Smooth muscle cell (in vitro differentiated cells): ENCODE data around the gene GAREM1. TPM values are rescaled to one million over a fixed set of nuclear protein-coding genes. Genes with fewer than 3 reads are reported as not detected.

Source experiments
- DNase-seq: peaks from one replicate; lab custom pipeline; 2025; ENCODE audit not compliant: unreplicated experiment; lab: John Stamatoyannopoulos, UW
- H2AFZ ChIP-seq: fragments of 200-600 bp; sonication (generic); 2 replicates; pipeline ENCODE4 v1.6.0; 2016; ENCODE audit warnings: antibody characterized with exemption, low read depth, mild to moderate bottlenecking
- H3F3A ChIP-seq: fragments of 200-600 bp; sonication (generic); 2 replicates; pipeline ENCODE4 v1.6.0; 2017; ENCODE audit warnings: antibody characterized with exemption, low read depth
- H3K27ac ChIP-seq: fragments of 200-600 bp; sonication (generic); 2 replicates; pipeline ENCODE4 v1.5.1; 2016; ENCODE audit warnings: low read depth, mild to moderate bottlenecking
- H3K27me3 ChIP-seq: fragments of 200-600 bp; sonication (generic); 2 replicates; pipeline ENCODE4 v1.6.1; 2016; ENCODE audit warnings: low read depth, mild to moderate bottlenecking
- H3K36me3 ChIP-seq: fragments of 200-600 bp; sonication (generic); 2 replicates; pipeline ENCODE4 v1.5.1; 2016; ENCODE audit warnings: low read depth
- H3K4me1 ChIP-seq: fragments of 200-600 bp; sonication (generic); 2 replicates; pipeline ENCODE4 v1.5.1; 2016; ENCODE audit warnings: low read depth
- H3K4me2 ChIP-seq: fragments of 200-600 bp; sonication (generic); 2 replicates; pipeline ENCODE4 v1.6.0; 2016; ENCODE audit warnings: mild to moderate bottlenecking
- H3K4me3 ChIP-seq: fragments of 200-600 bp; sonication (generic); 2 replicates; pipeline ENCODE4 v1.5.1; 2016; ENCODE audit warnings: mild to moderate bottlenecking
- H3K79me2 ChIP-seq: fragments of 200-600 bp; sonication (generic); 2 replicates; pipeline ENCODE4 v1.6.0; 2016; ENCODE audit warnings: low read depth, mild to moderate bottlenecking
- H3K9ac ChIP-seq: fragments of 200-600 bp; sonication (generic); 2 replicates; pipeline ENCODE4 v1.6.0; 2016; ENCODE audit warnings: low read depth
- H3K9me3 ChIP-seq: fragments of 200-600 bp; sonication (generic); replicated peaks from 2 replicates; pipeline ENCODE4 v1.5.1; 2016; ENCODE audit warnings: low read depth
- H4K20me1 ChIP-seq: fragments of 200-600 bp; sonication (generic); 2 replicates; pipeline ENCODE4 v1.6.0; 2016; ENCODE audit warnings: low read depth
- WGBS: methylation state at CpG from one replicate; pipeline ENCODE4 v1.1.7; 2016; ENCODE audit warnings: low lambda C conversion rate; 5-methylcytosine and 5-hydroxymethylcytosine counted together
- polyA plus RNA-seq: library from polyadenylated mRNA; unstranded; fragments of >200 nt; fragmentation: Nextera tagmentation; extraction: Ambion mirVana; gene quantifications from 2 replicates; pipeline ENCODE4 v1.2.1, GENCODE V29; 2016
- total RNA-seq: library from RNA; depleted of rRNA; stranded (reverse); fragments of >200 nt; gene quantifications from 2 replicates; pipeline ENCODE4 v1.2.3, GENCODE V29; 2014
- TF ChIP-seq, protein P1 (sequence below): fragments of 200-600 bp; sonication (generic); IDR thresholded peaks from 2 replicates; pipeline ENCODE4 v1.5.1; 2017; ENCODE audit warnings: borderline replicate concordance, mild to moderate bottlenecking, antibody characterized with exemption; ENCODE audit not compliant: insufficient read depth, poor library complexity, severe bottlenecking

GAREM1 gene
- total and polyA plus RNA-seq, 2 experiments from 2014 or later: 0.33 to 13.4 TPM

GRCh38 chr18:32271672-32272208 is 198.9 kb downstream of the GAREM1 start:
- Histone ChIP-seq H3K9ac (no peak overlapping the region), H3K4me2 (no peak overlapping the region), H4K20me1 (no peaks in the 10 kb centered on the region), H3K36me3 (no peaks in the 10 kb centered on the region), H3F3A (no peaks in the 10 kb centered on the region), H2AFZ (no peak overlapping the region), H3K4me3 (no peak overlapping the region), H3K4me1 (no peaks in the 10 kb centered on the region), H3K27ac (no peak overlapping the region), H3K79me2 (no peaks in the 10 kb centered on the region), H3K27me3 (no peaks in the 10 kb centered on the region), H3K9me3 (no peaks in the 10 kb centered on the region)
- no peak for DNase-seq
- WGBS: 53% methylated on average over 5 of the region's 5 CpGs
- TF ChIP-seq, protein P1, sequence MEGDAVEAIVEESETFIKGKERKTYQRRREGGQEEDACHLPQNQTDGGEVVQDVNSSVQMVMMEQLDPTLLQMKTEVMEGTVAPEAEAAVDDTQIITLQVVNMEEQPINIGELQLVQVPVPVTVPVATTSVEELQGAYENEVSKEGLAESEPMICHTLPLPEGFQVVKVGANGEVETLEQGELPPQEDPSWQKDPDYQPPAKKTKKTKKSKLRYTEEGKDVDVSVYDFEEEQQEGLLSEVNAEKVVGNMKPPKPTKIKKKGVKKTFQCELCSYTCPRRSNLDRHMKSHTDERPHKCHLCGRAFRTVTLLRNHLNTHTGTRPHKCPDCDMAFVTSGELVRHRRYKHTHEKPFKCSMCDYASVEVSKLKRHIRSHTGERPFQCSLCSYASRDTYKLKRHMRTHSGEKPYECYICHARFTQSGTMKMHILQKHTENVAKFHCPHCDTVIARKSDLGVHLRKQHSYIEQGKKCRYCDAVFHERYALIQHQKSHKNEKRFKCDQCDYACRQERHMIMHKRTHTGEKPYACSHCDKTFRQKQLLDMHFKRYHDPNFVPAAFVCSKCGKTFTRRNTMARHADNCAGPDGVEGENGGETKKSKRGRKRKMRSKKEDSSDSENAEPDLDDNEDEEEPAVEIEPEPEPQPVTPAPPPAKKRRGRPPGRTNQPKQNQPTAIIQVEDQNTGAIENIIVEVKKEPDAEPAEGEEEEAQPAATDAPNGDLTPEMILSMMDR: peak; percentile 83

GRCh38 chr18:32270341-32270740 is 200.3 kb downstream of the GAREM1 start:
- Histone ChIP-seq H3K27me3 (no peaks in the 10 kb centered on the region), H3K27ac (no peak overlapping the region), H3K79me2 (no peaks in the 10 kb centered on the region), H3K9ac (no peak overlapping the region), H4K20me1 (no peaks in the 10 kb centered on the region), H3K4me3 (no peak overlapping the region), H3K9me3 (no peaks in the 10 kb centered on the region), H2AFZ (no peak overlapping the region), H3K36me3 (no peaks in the 10 kb centered on the region), H3K4me2 (no peak overlapping the region), H3F3A (no peaks in the 10 kb centered on the region), H3K4me1 (no peaks in the 10 kb centered on the region)
- 97% methylated on average over 8 of the region's 8 CpGs for WGBS
- DNase-seq: no peak
- TF ChIP-seq, protein P1: no peak

GRCh38 chr18:32267463-32267862 is 203.2 kb downstream of the GAREM1 start:
- Histone ChIP-seq H3K27me3 (no peaks in the 10 kb centered on the region), H3K4me1 (no peaks in the 10 kb centered on the region), H3K36me3 (no peaks in the 10 kb centered on the region), H3K4me3 (no peak overlapping the region), H3K27ac (no peak overlapping the region), H3K9ac (no peak overlapping the region), H3K79me2 (no peaks in the 10 kb centered on the region), H3F3A (no peaks in the 10 kb centered on the region), H3K4me2 (no peak overlapping the region), H3K9me3 (no peaks in the 10 kb centered on the region), H2AFZ (no peak overlapping the region), H4K20me1 (no peaks in the 10 kb centered on the region)
- WGBS: 98% methylated on average over 4 of the region's 4 CpGs
- no peak for DNase-seq
- TF ChIP-seq, protein P1: no peak

DNA sequence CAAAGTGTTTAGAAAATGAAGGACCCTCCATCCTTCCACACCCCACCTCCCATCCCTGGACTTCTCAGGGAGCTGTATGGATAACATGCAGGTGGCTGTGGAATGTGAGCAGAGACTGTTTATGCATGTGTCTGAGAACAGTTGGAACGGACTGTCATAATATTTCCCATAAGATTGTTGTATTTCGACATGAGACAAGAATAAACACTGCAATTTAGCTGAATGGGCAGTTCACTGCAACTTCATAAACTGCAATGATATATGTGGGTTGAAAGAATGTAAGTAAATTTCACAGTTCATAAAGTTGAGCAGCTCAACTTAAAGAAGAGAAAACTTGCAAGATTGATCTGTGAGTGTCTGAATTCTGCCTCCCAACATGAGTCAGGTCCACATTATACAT is 206.3 kb downstream of the GAREM1 start:
- no peak overlapping the region for H3K4me2 ChIP-seq
- DNase-seq: no peak
- H3K79me2 ChIP-seq: no peaks in the 10 kb centered on the region
- no peaks in the 10 kb centered on the region for H3K27me3 ChIP-seq
- no peaks in the 10 kb centered on the region for H3F3A ChIP-seq
- no peak overlapping the region for H3K27ac ChIP-seq
- no peak overlapping the region for H3K9ac ChIP-seq
- TF ChIP-seq, protein P1: no peak
- WGBS: 76% methylated on average over 2 of the region's 2 CpGs
- H4K20me1 ChIP-seq: no peaks in the 10 kb centered on the region
- no peak overlapping the region for H2AFZ ChIP-seq
- no peaks in the 10 kb centered on the region for H3K4me1 ChIP-seq
- H3K36me3 ChIP-seq: no peaks in the 10 kb centered on the region
- no peak overlapping the region for H3K4me3 ChIP-seq
- no peaks in the 10 kb centered on the region for H3K9me3 ChIP-seq
